Panc1 (cell line): ENCODE measurements around the gene CAMK2A. TPM values are rescaled to one million over a fixed set of nuclear protein-coding genes. Genes with fewer than 3 reads are reported as not detected.

Experiments
- ATAC-seq: fragments of 200-7000 bp; cut with Tn5 transposase; 2 replicates; pipeline ENCODE4 v1.9.1; 2020; ENCODE audit warnings: mild to moderate bottlenecking, moderate library complexity
- BruUV-seq: library from RNA; stranded (reverse); fragments of 400-500 nt; replicated peaks from 2 replicates; lab custom pipeline; 2021; lab: Mats Ljungman, UMichigan
- CTCF ChIA-PET: fragments of 300-600 bp; sonication (Branson Sonifier 250); formaldehyde crosslinking; loops from one replicate; lab custom pipeline; 2022; ENCODE audit warnings: antibody characterized with exemption; lab: Charles Lee
- POLR2A ChIA-PET: fragments of 300-600 bp; sonication (Branson Sonifier 250); formaldehyde crosslinking; loops from one replicate; lab custom pipeline; 2022; ENCODE audit warnings: antibody characterized with exemption; lab: Charles Lee
- DNase-seq: peaks from one replicate; pipeline ENCODE4 v3.0.0-alpha.2; 2010; ENCODE audit warnings: low read depth, low spot score
- H3K27ac ChIP-seq: 2 replicates; pipeline ENCODE4 v1.5.1; 2011; ENCODE audit warnings: mild to moderate bottlenecking, low read length, inconsistent platforms
- H3K27me3 ChIP-seq: fragments of 200-500 bp; sonication (Bioruptor generic); 2 replicates; pipeline ENCODE4 v1.6.0; 2014; ENCODE audit warnings: low read length, inconsistent platforms; ENCODE audit not compliant: control insufficient read depth, insufficient read depth
- H3K36me3 ChIP-seq: fragments of 200-500 bp; sonication (Bioruptor generic); 2 replicates; pipeline ENCODE4 v1.5.1; 2014; ENCODE audit warnings: inconsistent platforms, mild to moderate bottlenecking, low read length, moderate library complexity; ENCODE audit not compliant: control insufficient read depth, insufficient read depth
- H3K4me1 ChIP-seq: 2 replicates; pipeline ENCODE4 v1.5.1; 2011; ENCODE audit warnings: inconsistent platforms, mild to moderate bottlenecking, low read length, moderate library complexity; ENCODE audit not compliant: control insufficient read depth, insufficient read depth
- H3K4me3 ChIP-seq, 2 experiments: 2 replicates each; pipeline ENCODE4 v1.5.1; 2011 to 2012; ENCODE audit warnings: low read depth in 2 of 2, low read length in 2 of 2, mild to moderate bottlenecking in 2 of 2, inconsistent platforms in 1 of 2, moderate library complexity in 1 of 2
- H3K9me3 ChIP-seq: fragments of 200-500 bp; sonication (Bioruptor generic); 2 replicates; pipeline ENCODE4 v1.5.1; 2014; ENCODE audit warnings: low read depth, mild to moderate bottlenecking, inconsistent platforms, low read length, moderate library complexity; ENCODE audit not compliant: control insufficient read depth, insufficient read depth
- POLR2AphosphoS5 ChIP-seq: IDR thresholded peaks from 2 replicates; pipeline ENCODE4 v1.6.1; 2012; ENCODE audit warnings: mild to moderate bottlenecking, low read depth, low read length, moderate library complexity
- SIN3A ChIP-seq: IDR thresholded peaks from 2 replicates; pipeline ENCODE4 v1.6.1; 2012; ENCODE audit warnings: low read depth, mild to moderate bottlenecking, low read length, moderate library complexity, borderline replicate concordance; ENCODE audit not compliant: insufficient read depth
- TCF7L2 ChIP-seq: IDR thresholded peaks from 2 replicates; pipeline ENCODE4 v1.6.1; 2011; ENCODE audit warnings: mild to moderate bottlenecking, low read depth, low read length, inconsistent platforms
- in situ Hi-C: cut with HindIII; loops from 2 replicates; pipeline ENCODE4 v1.10.0; 2016; ENCODE audit warnings: low sequenced_read_pairs, low pct_unique_long_range_greater_than_20kb
- intact Hi-C: fragments of 100-400 bp; cut with micrococcal nuclease; formaldehyde crosslinking; loops from one replicate; pipeline ENCODE4 v1.10.0; 2022; ENCODE audit not compliant: unreplicated experiment
- total RNA-seq: library from RNA; stranded (reverse); gene quantifications from one replicate; pipeline ENCODE4 v1.2.1, GENCODE V29; 2021; ENCODE audit not compliant: unreplicated experiment
- TF ChIP-seq, protein P1 (sequence below), 2 experiments: IDR thresholded peaks; 2 replicates each; pipeline ENCODE4 v1.6.1; 2011 to 2012; ENCODE audit warnings: low read depth in 2 of 2, control low read depth in 1 of 2, low read length in 1 of 2, mild to moderate bottlenecking in 1 of 2, moderate library complexity in 1 of 2; ENCODE audit not compliant: insufficient read depth in 1 of 2
- TF ChIP-seq, protein P2 (sequence below): fragments of 450-650 bp; IDR thresholded peaks from 2 replicates; pipeline ENCODE4 v1.5.1; 2017; ENCODE audit warnings: mild to moderate bottlenecking

Gene CAMK2A
- total RNA-seq, 1 experiment from 2014 or later, result 0.51 TPM

DNA sequence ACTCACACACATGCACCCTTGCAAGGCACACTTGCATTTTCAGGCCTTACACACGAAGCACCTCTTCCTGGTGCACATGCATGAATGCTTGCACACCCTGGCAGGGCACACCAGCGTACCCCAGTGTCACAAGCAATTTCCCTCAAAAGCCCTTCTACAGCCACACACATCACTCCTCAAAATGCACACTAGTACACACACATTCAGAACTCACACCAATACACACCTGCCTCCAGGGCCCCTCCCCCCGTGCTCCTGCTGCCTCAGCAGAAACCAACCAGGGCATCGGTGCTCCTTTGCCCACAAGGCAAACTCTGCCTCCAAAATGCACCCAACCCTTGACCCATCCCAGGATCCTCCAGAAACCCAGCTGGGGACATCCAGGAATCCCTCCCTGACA, 1.2 kb downstream of the CAMK2A start:
- Histone ChIP-seq H3K4me3 (no peak overlapping the region), H3K4me1 (no peaks in the 10 kb centered on the region), H3K27ac (no peak overlapping the region), H3K9me3 (no peaks in the 10 kb centered on the region), H3K27me3 (no peaks in the 10 kb centered on the region), H3K36me3 (no peaks in the 10 kb centered on the region)
- POLR2A ChIA-PET, result no interaction called here
- DNase-seq, result no peak
- in situ Hi-C loops, result no loop called here
- CTCF ChIA-PET, result interaction anchor here (0.6 kb wide), 1 partner anchor 261 kb away, joined by 3 read pairs; no protein-coding TSS in a partner anchor
- no TSS peak for BruUV-seq
- intact Hi-C loops, result no loop called here
- ATAC-seq, result no peak
- TF ChIP-seq TCF7L2 (no peak), SIN3A (no peak), POLR2AphosphoS5 (no peak)
- TF ChIP-seq, protein P1, sequence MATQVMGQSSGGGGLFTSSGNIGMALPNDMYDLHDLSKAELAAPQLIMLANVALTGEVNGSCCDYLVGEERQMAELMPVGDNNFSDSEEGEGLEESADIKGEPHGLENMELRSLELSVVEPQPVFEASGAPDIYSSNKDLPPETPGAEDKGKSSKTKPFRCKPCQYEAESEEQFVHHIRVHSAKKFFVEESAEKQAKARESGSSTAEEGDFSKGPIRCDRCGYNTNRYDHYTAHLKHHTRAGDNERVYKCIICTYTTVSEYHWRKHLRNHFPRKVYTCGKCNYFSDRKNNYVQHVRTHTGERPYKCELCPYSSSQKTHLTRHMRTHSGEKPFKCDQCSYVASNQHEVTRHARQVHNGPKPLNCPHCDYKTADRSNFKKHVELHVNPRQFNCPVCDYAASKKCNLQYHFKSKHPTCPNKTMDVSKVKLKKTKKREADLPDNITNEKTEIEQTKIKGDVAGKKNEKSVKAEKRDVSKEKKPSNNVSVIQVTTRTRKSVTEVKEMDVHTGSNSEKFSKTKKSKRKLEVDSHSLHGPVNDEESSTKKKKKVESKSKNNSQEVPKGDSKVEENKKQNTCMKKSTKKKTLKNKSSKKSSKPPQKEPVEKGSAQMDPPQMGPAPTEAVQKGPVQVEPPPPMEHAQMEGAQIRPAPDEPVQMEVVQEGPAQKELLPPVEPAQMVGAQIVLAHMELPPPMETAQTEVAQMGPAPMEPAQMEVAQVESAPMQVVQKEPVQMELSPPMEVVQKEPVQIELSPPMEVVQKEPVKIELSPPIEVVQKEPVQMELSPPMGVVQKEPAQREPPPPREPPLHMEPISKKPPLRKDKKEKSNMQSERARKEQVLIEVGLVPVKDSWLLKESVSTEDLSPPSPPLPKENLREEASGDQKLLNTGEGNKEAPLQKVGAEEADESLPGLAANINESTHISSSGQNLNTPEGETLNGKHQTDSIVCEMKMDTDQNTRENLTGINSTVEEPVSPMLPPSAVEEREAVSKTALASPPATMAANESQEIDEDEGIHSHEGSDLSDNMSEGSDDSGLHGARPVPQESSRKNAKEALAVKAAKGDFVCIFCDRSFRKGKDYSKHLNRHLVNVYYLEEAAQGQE (IDR thresholded peaks at IDR 0.05; ENCODE audit: insufficient read depth in 1 of 2, low read depth in 2 of 2, low read length in 1 of 2), result no peak
- TF ChIP-seq, protein P2, sequence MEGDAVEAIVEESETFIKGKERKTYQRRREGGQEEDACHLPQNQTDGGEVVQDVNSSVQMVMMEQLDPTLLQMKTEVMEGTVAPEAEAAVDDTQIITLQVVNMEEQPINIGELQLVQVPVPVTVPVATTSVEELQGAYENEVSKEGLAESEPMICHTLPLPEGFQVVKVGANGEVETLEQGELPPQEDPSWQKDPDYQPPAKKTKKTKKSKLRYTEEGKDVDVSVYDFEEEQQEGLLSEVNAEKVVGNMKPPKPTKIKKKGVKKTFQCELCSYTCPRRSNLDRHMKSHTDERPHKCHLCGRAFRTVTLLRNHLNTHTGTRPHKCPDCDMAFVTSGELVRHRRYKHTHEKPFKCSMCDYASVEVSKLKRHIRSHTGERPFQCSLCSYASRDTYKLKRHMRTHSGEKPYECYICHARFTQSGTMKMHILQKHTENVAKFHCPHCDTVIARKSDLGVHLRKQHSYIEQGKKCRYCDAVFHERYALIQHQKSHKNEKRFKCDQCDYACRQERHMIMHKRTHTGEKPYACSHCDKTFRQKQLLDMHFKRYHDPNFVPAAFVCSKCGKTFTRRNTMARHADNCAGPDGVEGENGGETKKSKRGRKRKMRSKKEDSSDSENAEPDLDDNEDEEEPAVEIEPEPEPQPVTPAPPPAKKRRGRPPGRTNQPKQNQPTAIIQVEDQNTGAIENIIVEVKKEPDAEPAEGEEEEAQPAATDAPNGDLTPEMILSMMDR, result no peak

GRCh38 chr5:150286820-150287219, 2.8 kb downstream of the CAMK2A start:
- intact Hi-C loops, result no loop called here
- ATAC-seq, result peak; percentile 93
- Histone ChIP-seq H3K4me3 (no peak overlapping the region), H3K4me1 (no peaks in the 10 kb centered on the region), H3K36me3 (no peaks in the 10 kb centered on the region), H3K27ac (no peak overlapping the region), H3K27me3 (no peaks in the 10 kb centered on the region), H3K9me3 (no peaks in the 10 kb centered on the region)
- ChIA-PET CTCF (interaction anchor here (0.6 kb wide), 2 partner anchors 61 to 129 kb away, joined by 3 to 4 read pairs; no protein-coding TSS in a partner anchor), POLR2A (no interaction called here)
- BruUV-seq, result no TSS peak
- TF ChIP-seq, protein P1 (IDR thresholded peaks at IDR 0.05; ENCODE audit: insufficient read depth in 1 of 2, low read depth in 2 of 2, low read length in 1 of 2), result no peak
- TF ChIP-seq TCF7L2 (no peak), SIN3A (no peak), POLR2AphosphoS5 (no peak)
- TF ChIP-seq, protein P2, result no peak; the same call in 1 of the 2 replicates
- in situ Hi-C loops, result no loop called here
- DNase-seq, result no peak
